PFSK-1 (cell line): ENCODE data around the gene WFDC13.

Experiments used
- FOXP2 ChIP-seq: optimal IDR thresholded peaks from 2 replicates; pipeline ENCODE3; 2011; ENCODE audit warnings: borderline replicate concordance, control low read depth, inconsistent platforms; ENCODE audit not compliant: insufficient read depth; ENCODE audit errors: extremely low read length, extremely low read depth
- POLR2AphosphoS5 ChIP-seq: IDR thresholded peaks from 2 replicates; pipeline ENCODE4 v1.6.1; 2012; ENCODE audit warnings: low read depth, mild to moderate bottlenecking, control low read depth, low read length, moderate library complexity
- REST ChIP-seq, 2 experiments: IDR thresholded peaks; 2 replicates each; pipeline versions ENCODE4 v1.6.1 to v1.8.0; 2011 to 2012; ENCODE audit warnings: low read depth in 2 of 2, low read length in 2 of 2, control low read depth in 1 of 2, inconsistent platforms in 1 of 2, mild to moderate bottlenecking in 1 of 2, moderate library complexity in 1 of 2; ENCODE audit not compliant: insufficient read depth in 1 of 2
- SIN3A ChIP-seq: IDR thresholded peaks from 2 replicates; pipeline ENCODE4 v1.6.1; 2012; ENCODE audit warnings: mild to moderate bottlenecking, low read length, moderate library complexity, borderline replicate concordance; ENCODE audit not compliant: insufficient read depth
- TAF1 ChIP-seq: IDR thresholded peaks from 2 replicates; pipeline ENCODE4 v1.6.1; 2012; ENCODE audit warnings: low read length, control low read depth, borderline replicate concordance; ENCODE audit not compliant: insufficient read depth

Gene WFDC13

DNA sequence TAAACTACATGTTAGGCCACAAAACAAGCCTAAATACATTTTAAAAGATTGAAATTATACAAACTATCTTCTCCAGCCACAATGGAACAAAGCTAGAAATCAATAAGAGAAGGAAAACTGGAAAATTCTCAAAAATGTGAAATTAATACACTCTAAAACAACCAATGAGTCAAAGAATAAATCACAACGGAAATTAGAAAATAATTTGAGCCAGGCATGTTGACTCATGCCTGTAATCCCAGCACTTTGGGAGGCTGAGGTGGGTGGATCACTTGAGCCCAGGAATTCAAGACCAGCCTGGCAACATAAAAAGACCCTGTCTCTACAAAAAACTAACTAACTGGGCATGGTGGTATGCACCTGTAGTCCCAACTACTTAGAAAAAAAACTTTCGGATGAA is 6.3 kb upstream of the WFDC13 start:
- TF ChIP-seq FOXP2 (no peak), TAF1 (no peak), REST (IDR thresholded peaks at IDR 0.05; ENCODE audit: insufficient read depth in 1 of 2, low read depth in 2 of 2, low read length in 2 of 2) (no peak), POLR2AphosphoS5 (no peak), SIN3A (no peak)

DNA sequence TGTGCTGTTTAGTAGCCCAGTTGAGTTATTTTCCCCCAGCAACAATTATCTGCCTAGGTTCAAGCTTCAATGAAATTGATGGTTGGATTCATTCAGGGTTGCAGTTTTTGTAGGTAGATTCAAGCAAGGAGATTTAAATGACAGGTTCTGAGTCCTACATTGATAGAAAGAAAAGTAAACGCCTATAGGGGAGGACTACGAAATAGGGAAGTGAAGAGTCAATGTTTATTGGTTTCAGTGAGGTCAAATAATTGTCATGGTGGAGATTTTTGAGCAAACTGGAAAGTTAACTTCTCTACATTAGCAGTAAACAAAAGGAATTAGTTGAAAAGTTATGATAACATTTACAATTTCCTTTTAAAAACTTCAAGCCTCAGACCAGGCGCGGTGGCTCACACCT is 734 bp upstream of the WFDC13 start:
- TF ChIP-seq TAF1 (no peak), FOXP2 (no peak), SIN3A (no peak), POLR2AphosphoS5 (no peak), REST (IDR thresholded peaks at IDR 0.05; ENCODE audit: insufficient read depth in 1 of 2, low read depth in 2 of 2, low read length in 2 of 2) (no peak)

- no peak for TF ChIP-seq REST (IDR thresholded peaks at IDR 0.05; ENCODE audit: insufficient read depth in 1 of 2, low read depth in 2 of 2, low read length in 2 of 2)
- no peak for TF ChIP-seq SIN3A
- TF ChIP-seq POLR2AphosphoS5 = no peak
- TF ChIP-seq TAF1 = no peak
- TF ChIP-seq FOXP2 = no peak
These were observed 3.3 kb downstream of the WFDC13 start, which contains the start of gene WFDC10B for GRCh38 chr20:45704969-45705637. WFDC10B (minus strand) TSS chr20:45705019; CDS start chr20:45685992, 19,027 bp downstream.

DNA sequence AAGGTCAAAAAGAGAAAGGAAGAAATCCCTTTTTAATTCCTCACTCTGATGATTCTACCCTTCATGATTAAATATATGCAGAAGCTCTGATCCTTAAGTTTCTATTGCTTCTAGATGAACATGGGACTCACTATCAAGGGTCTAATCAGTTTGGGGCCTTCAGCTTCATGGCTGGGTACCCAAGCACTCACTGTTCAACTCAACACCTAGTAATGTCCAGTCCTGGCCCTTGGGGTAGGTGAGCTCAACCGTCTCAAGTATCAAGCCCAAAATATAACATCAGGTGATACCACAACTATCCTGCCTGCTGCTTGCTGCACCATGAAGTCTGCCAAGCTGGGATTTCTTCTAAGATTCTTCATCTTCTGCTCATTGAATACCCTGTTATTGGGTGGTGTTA is 20.2 kb downstream of the WFDC13 start, which contains the start of gene SPINT4:
TSS of gene SPINT4 (plus strand) at position 301 of the 400 bp plus-strand sequence. CDS start at position 322, 21 bp downstream.
- no peak for TF ChIP-seq REST (IDR thresholded peaks at IDR 0.05; ENCODE audit: insufficient read depth in 1 of 2, low read depth in 2 of 2, low read length in 2 of 2)
- no peak for TF ChIP-seq POLR2AphosphoS5

DNA sequence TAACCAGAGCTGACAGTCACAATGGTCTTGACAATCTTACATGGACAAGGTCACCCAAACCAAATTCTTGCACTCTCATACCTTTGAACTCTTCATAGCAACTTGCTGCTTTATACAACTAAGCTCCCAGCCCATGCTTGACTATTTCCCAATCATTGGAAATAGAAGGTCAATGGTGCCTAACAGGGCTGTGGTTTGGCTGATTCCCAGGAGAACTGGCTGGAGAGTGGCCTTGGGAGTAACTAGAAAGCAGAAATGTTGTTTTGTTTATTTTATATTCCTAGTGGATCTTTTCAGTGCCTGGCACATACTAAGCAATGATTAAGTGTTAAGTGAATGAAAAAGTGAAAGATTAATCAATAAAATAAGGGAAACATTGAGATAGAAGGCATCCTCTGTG is 23.3 kb downstream of the WFDC13 start:
- TF ChIP-seq SIN3A = no peak
- no peak for TF ChIP-seq POLR2AphosphoS5
- no peak for TF ChIP-seq REST (IDR thresholded peaks at IDR 0.05; ENCODE audit: insufficient read depth in 1 of 2, low read depth in 2 of 2, low read length in 2 of 2)
- TF ChIP-seq TAF1 = no peak
- no peak for TF ChIP-seq FOXP2
